HuH-7.5 (cell line): Measurements from ENCODE around the gene FXYD3.
"Not testable (repeated sequence)": the region's sequence is repeated elsewhere in the genome, so short reads cannot be mapped to it uniquely, and the experiment has no call there.

Source experiments
- DNase-seq: peaks from one replicate; pipeline ENCODE4 v3.0.0; 2011; ENCODE audit warnings: low spot score

Gene FXYD3

GRCh38 chr19:35125270-35125717 lies 9.7 kb downstream of the FXYD3 start:
- no peak for DNase-seq

- no peak for DNase-seq
Observed at GRCh38 chr19:35125749-35126623, 10.4 kb downstream of the FXYD3 start.

- DNase-seq: no peak
Observed at GRCh38 chr19:35126624-35126959, 11.0 kb downstream of the FXYD3 start.

GRCh38 chr19:35127871-35128270 lies 12.2 kb downstream of the FXYD3 start:
- no peak for DNase-seq

GRCh38 chr19:35128398-35129057 lies 12.9 kb downstream of the FXYD3 start:
- no peak for DNase-seq

GRCh38 chr19:35129724-35130274 lies 14.2 kb downstream of the FXYD3 start:
- DNase-seq: not testable (repeated sequence)

- no peak for DNase-seq
Observed at GRCh38 chr19:35130761-35131720, 15.4 kb downstream of the FXYD3 start.

- no peak for DNase-seq
Observed at GRCh38 chr19:35132254-35132653, 16.6 kb downstream of the FXYD3 start.

- no peak for DNase-seq
Observed at GRCh38 chr19:35133826-35134225, 18.2 kb downstream of the FXYD3 start.

GRCh38 chr19:35134601-35135242 lies 19.1 kb downstream of the FXYD3 start, which contains the start of gene LGI4:
Gene LGI4, minus strand, starts transcription at chr19:35135059. Its CDS starts 379 bp downstream, at chr19:35134680.
- no peak for DNase-seq

GRCh38 chr19:35135389-35135909 lies 19.8 kb downstream of the FXYD3 start:
- peak; percentile 98 for DNase-seq

GRCh38 chr19:35136231-35136630 lies 20.6 kb downstream of the FXYD3 start:
- DNase-seq: no peak

GRCh38 chr19:35136977-35137702 lies 21.5 kb downstream of the FXYD3 start:
- no peak for DNase-seq

- DNase-seq: no peak
Observed at GRCh38 chr19:35138305-35138892, 22.8 kb downstream of the FXYD3 start, which contains the start of gene FXYD1. Gene FXYD1, plus strand, starts transcription at chr19:35138824. Its CDS starts 1,256 bp downstream, at chr19:35140080.

- DNase-seq: no peak
Observed at GRCh38 chr19:35140207-35140961, 24.8 kb downstream of the FXYD3 start.

GRCh38 chr19:35140962-35141836 lies 25.6 kb downstream of the FXYD3 start:
- peak; percentile 76 for DNase-seq

GRCh38 chr19:35141837-35142605 lies 26.4 kb downstream of the FXYD3 start:
- DNase-seq: no peak
